GM23338 (cell line): ENCODE measurements around the gene IL1RAPL2. TPM values are rescaled to one million over a fixed set of nuclear protein-coding genes. Genes with fewer than 3 reads are reported as not detected.

Experiments
- ATAC-seq: fragments of 200-7000 bp; cut with Tn5 transposase; 3 replicates; pipeline ENCODE4 v1.9.1; 2020
- DNase-seq: peaks from one replicate; pipeline ENCODE4 v3.0.0-alpha.2; 2015; ENCODE audit warnings: low spot score
- H2AFZ ChIP-seq: fragments of 200-600 bp; sonication (generic); 2 replicates; pipeline ENCODE4 v1.8.0; 2016; ENCODE audit warnings: antibody characterized with exemption, mild to moderate bottlenecking, moderate library complexity
- H3F3A ChIP-seq: fragments of 200-600 bp; sonication (generic); replicated peaks from 2 replicates; pipeline ENCODE4 v1.8.0; 2017; ENCODE audit warnings: antibody characterized with exemption, mixed run types, low read depth
- H3K27ac ChIP-seq: fragments of 200-600 bp; sonication (generic); 2 replicates; pipeline ENCODE4 v1.6.1; 2016; ENCODE audit warnings: low read depth
- H3K27me3 ChIP-seq: fragments of 200-600 bp; sonication (generic); 2 replicates; pipeline ENCODE4 v1.8.0; 2016; ENCODE audit warnings: mild to moderate bottlenecking, mixed run types, moderate library complexity; ENCODE audit not compliant: insufficient read depth
- H3K36me3 ChIP-seq: fragments of 200-600 bp; sonication (generic); 2 replicates; pipeline ENCODE4 v1.8.0; 2016; ENCODE audit warnings: mild to moderate bottlenecking; ENCODE audit not compliant: insufficient read depth
- H3K4me1 ChIP-seq: fragments of 200-600 bp; sonication (generic); 2 replicates; pipeline ENCODE4 v1.8.0; 2016; ENCODE audit warnings: mild to moderate bottlenecking, moderate library complexity; ENCODE audit not compliant: insufficient read depth
- H3K4me2 ChIP-seq: fragments of 200-600 bp; sonication (generic); 2 replicates; pipeline ENCODE4 v1.7.1; 2017; ENCODE audit warnings: mixed run types
- H3K4me3 ChIP-seq: fragments of 200-600 bp; sonication (generic); 2 replicates; pipeline ENCODE4 v1.6.1; 2016; ENCODE audit warnings: mixed run types
- H3K79me2 ChIP-seq: fragments of 200-600 bp; sonication (generic); replicated peaks from 2 replicates; pipeline ENCODE4 v1.8.0; 2017; ENCODE audit warnings: mild to moderate bottlenecking; ENCODE audit not compliant: insufficient read depth
- H3K9me2 ChIP-seq: fragments of 200-600 bp; sonication (generic); 2 replicates; pipeline ENCODE4 v1.8.0; 2017; ENCODE audit not compliant: insufficient read depth
- H4K20me1 ChIP-seq: fragments of 200-600 bp; sonication (generic); replicated peaks from 2 replicates; pipeline ENCODE4 v1.8.0; 2017; ENCODE audit warnings: mild to moderate bottlenecking; ENCODE audit not compliant: insufficient read depth
- H3K27ac Mint-ChIP-seq: 2 replicates; pipeline ENCODE4 v1.8.0; 2020; ENCODE audit warnings: inconsistent platforms, mild to moderate bottlenecking, moderate library complexity, mixed read lengths
- H3K27me3 Mint-ChIP-seq: 3 replicates; pipeline ENCODE4 v1.8.0; 2022; ENCODE audit warnings: low read depth, mild to moderate bottlenecking, moderate library complexity, mixed read lengths, inconsistent platforms; ENCODE audit not compliant: insufficient read depth, poor library complexity
- H3K36me3 Mint-ChIP-seq: 3 replicates; pipeline ENCODE4 v1.8.0; 2021; ENCODE audit warnings: low read depth, mild to moderate bottlenecking, inconsistent platforms, moderate library complexity, mixed read lengths
- H3K4me1 Mint-ChIP-seq: 3 replicates; pipeline ENCODE4 v1.8.0; 2020; ENCODE audit warnings: mild to moderate bottlenecking, inconsistent platforms, mixed read lengths
- H3K4me3 Mint-ChIP-seq: 3 replicates; pipeline ENCODE4 v1.8.0; 2021; ENCODE audit warnings: moderate library complexity, mild to moderate bottlenecking, inconsistent platforms, mixed read lengths
- H3K9me3 Mint-ChIP-seq: 3 replicates; pipeline ENCODE4 v1.8.0; 2020; ENCODE audit warnings: moderate library complexity, mild to moderate bottlenecking, inconsistent platforms, mixed read lengths
- CREB1 ChIP-seq: fragments of 250-450 bp; sonication (Bioruptor Pico); IDR thresholded peaks from 2 replicates; pipeline ENCODE4 v1.5.0; 2020; ENCODE audit warnings: low read depth, mild to moderate bottlenecking, moderate library complexity
- ETS1 ChIP-seq: IDR thresholded peaks from 2 replicates; pipeline ENCODE4 v1.6.1; 2016; ENCODE audit warnings: antibody characterized with exemption
- EZH2 ChIP-seq: fragments of 200-600 bp; sonication (generic); IDR thresholded peaks from one replicate; pipeline ENCODE4 v1.8.0; 2017; ENCODE audit warnings: antibody characterized with exemption, mild to moderate bottlenecking, low read depth; ENCODE audit not compliant: unreplicated experiment
- EZH2phosphoT487 ChIP-seq: fragments of 200-600 bp; sonication (generic); IDR thresholded peaks from one replicate; pipeline ENCODE4 v1.8.1; 2018; ENCODE audit warnings: antibody characterized with exemption; ENCODE audit not compliant: unreplicated experiment
- JUNB ChIP-seq: IDR thresholded peaks from one replicate; pipeline ENCODE4 v1.6.1; 2016; ENCODE audit warnings: antibody characterized with exemption; ENCODE audit not compliant: unreplicated experiment
- NANOG ChIP-seq: IDR thresholded peaks from 2 replicates; pipeline ENCODE4 v1.6.1; 2016; ENCODE audit warnings: antibody characterized with exemption, borderline replicate concordance
- POLR2AphosphoS5 ChIP-seq: IDR thresholded peaks from 2 replicates; pipeline ENCODE4 v1.6.1; 2016; ENCODE audit warnings: antibody characterized with exemption, low read depth
- STAT1 ChIP-seq: IDR thresholded peaks from one replicate; pipeline ENCODE4 v1.6.1; 2016; ENCODE audit warnings: antibody characterized with exemption; ENCODE audit not compliant: unreplicated experiment
- ZNF114 ChIP-seq: fragments of 250-450 bp; sonication (Bioruptor Pico); IDR thresholded peaks from 2 replicates; pipeline ENCODE4 v1.5.0; 2020; ENCODE audit warnings: mild to moderate bottlenecking, moderate library complexity
- ZNF331 ChIP-seq: fragments of 250-450 bp; sonication (Bioruptor Pico); IDR thresholded peaks from 2 replicates; pipeline ENCODE4 v1.5.0; 2020; ENCODE audit warnings: low read depth, mild to moderate bottlenecking, moderate library complexity
- ZNF462 ChIP-seq: fragments of 250-450 bp; sonication (Bioruptor Pico); IDR thresholded peaks from 2 replicates; pipeline ENCODE4 v1.5.0; 2020; ENCODE audit warnings: mild to moderate bottlenecking, moderate library complexity
- polyA plus RNA-seq: library from polyadenylated mRNA; unstranded; fragments of >200 nt; fragmentation: Nextera tagmentation; extraction: Ambion mirVana; gene quantifications from 2 replicates; pipeline ENCODE4 v1.2.1, GENCODE V29; 2016
- total RNA-seq: library from RNA; depleted of rRNA; stranded (reverse); fragments of >200 nt; shearing (Covaris generic); gene quantifications from 2 replicates; pipeline ENCODE4 v1.2.3, GENCODE V29; 2014

Gene IL1RAPL2
- total and polyA plus RNA-seq, 2 experiments from 2014 or later = 0.80 to 0.94 TPM

- TF ChIP-seq ZNF114 (CRISPR knock-in tag) = no peak
- no peak for TF ChIP-seq NANOG
- TF ChIP-seq POLR2AphosphoS5 = no peak
- TF ChIP-seq JUNB = no peak
- TF ChIP-seq EZH2phosphoT487 = no peak
- Histone ChIP-seq H3K4me2 (no peak overlapping the region), H3K4me3 (no peak overlapping the region), H3K27ac (no peak overlapping the region), H3K36me3 (no peaks in the 10 kb centered on the region), H3K79me2 (no peaks in the 10 kb centered on the region), H3F3A (no peaks in the 10 kb centered on the region), H3K27me3 (no peaks in the 10 kb centered on the region), H3K9me2 (no peaks in the 10 kb centered on the region), H4K20me1 (no peaks in the 10 kb centered on the region), H3K4me1 (no peaks in the 10 kb centered on the region), H2AFZ (no peak overlapping the region)
- no peak overlapping the region for H3K27ac Mint-ChIP-seq
- DNase-seq (no peak), ATAC-seq (no peak)
- H3K36me3 Mint-ChIP-seq = no peaks in the 10 kb centered on the region
- H3K9me3 Mint-ChIP-seq = no peaks in the 10 kb centered on the region
- H3K27me3 Mint-ChIP-seq = no peaks in the 10 kb centered on the region
- H3K4me3 Mint-ChIP-seq = no peak overlapping the region
- H3K4me1 Mint-ChIP-seq = no peaks in the 10 kb centered on the region
Observed at GRCh38 chrX:105723966-105724735, 1158.2 kb downstream of the IL1RAPL2 start.

GRCh38 chrX:105725228-105725627 is 1159.2 kb downstream of the IL1RAPL2 start:
- Mint-ChIP-seq H3K27ac (no peak overlapping the region), H3K4me3 (no peak overlapping the region), H3K9me3 (no peaks in the 10 kb centered on the region), H3K36me3 (no peaks in the 10 kb centered on the region), H3K4me1 (no peaks in the 10 kb centered on the region), H3K27me3 (no peaks in the 10 kb centered on the region)
- Histone ChIP-seq H4K20me1 (no peaks in the 10 kb centered on the region), H3K27me3 (no peaks in the 10 kb centered on the region), H3K36me3 (no peaks in the 10 kb centered on the region), H3K4me2 (no peak overlapping the region), H2AFZ (no peak overlapping the region), H3K4me1 (no peaks in the 10 kb centered on the region), H3K79me2 (no peaks in the 10 kb centered on the region), H3K27ac (no peak overlapping the region), H3K4me3 (no peak overlapping the region), H3F3A (no peaks in the 10 kb centered on the region), H3K9me2 (no peaks in the 10 kb centered on the region)
- DNase-seq (no peak), ATAC-seq (no peak)
- no peak for TF ChIP-seq NANOG
- TF ChIP-seq ETS1 = no peak
- no peak for TF ChIP-seq EZH2
- no peak for TF ChIP-seq ZNF114 (CRISPR knock-in tag)
- no peak for TF ChIP-seq STAT1
- no peak for TF ChIP-seq ZNF331 (CRISPR knock-in tag)
- TF ChIP-seq EZH2phosphoT487 = no peak
- no peak for TF ChIP-seq CREB1 (CRISPR knock-in tag)
- no peak for TF ChIP-seq ZNF462 (CRISPR knock-in tag)
